NCI-H2107 treated with DMSO at 0.1 percent for 48 hours (cell line): ENCODE measurements around the gene MAPKAPK2.
"Not testable (repeated sequence)": the region's sequence is repeated elsewhere in the genome, so short reads cannot be mapped to it uniquely, and the experiment has no call there.

Experiments
- DNase-seq: peaks from one replicate; lab custom pipeline; 2025; ENCODE audit not compliant: unreplicated experiment; lab: John Stamatoyannopoulos, UW

Gene MAPKAPK2

GRCh38 chr1:206684478-206685333 lies at the start of gene MAPKAPK2:
MAPKAPK2 (plus strand) TSS chr1:206684905; CDS start chr1:206685230, 325 bp downstream.
- no peak for DNase-seq

- peak; percentile 90 for DNase-seq
These were observed 49.4 kb upstream of the MAPKAPK2 start, which contains the start of gene DYRK3 for GRCh38 chr1:206635080-206635977. DYRK3 (plus strand) TSS chr1:206635536; CDS start chr1:206635704, 168 bp downstream.

GRCh38 chr1:206635978-206636345 lies 48.7 kb upstream of the MAPKAPK2 start:
- DNase-seq = peak; percentile 51

- DNase-seq = peak; percentile 33
These were observed 48.0 kb upstream of the MAPKAPK2 start for GRCh38 chr1:206636671-206637070.

DNA sequence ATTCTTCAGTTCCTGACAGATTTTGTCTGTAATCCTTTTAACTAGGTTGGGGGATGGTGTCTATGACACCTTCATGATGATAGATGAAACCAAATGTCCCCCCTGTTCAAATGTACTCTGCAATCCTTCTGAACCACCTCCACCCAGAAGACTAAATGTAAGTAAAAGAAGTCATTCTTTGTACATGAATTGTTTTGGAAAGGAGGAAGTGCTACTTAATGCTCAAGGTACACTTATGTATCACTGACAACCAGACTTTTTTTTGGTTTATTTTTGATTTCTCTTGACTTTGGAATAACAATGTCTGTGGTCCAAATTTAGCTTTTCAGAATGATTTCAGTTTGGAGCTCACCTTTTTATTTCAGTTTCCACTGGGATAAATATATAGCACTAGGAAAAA lies 47.1 kb upstream of the MAPKAPK2 start:
- no peak for DNase-seq

DNA sequence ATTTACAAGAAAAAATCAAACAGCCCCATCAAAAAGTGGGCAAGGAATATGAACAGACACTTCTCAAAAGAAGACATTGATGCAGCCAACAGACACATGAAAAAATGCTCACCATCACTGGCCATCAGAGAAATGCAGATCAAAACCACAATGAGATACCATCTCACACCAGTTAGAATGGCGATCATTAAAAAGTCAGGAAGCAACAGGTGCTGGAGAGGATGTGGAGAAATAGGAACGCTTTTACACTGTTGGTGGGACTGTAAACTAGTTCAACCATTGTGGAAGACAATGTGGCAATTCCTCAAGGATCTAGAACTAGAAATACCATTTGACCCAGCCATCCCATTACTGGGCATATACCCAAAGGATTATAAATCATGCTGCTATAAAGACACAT lies 42.6 kb upstream of the MAPKAPK2 start:
- DNase-seq = not testable (repeated sequence)

DNA sequence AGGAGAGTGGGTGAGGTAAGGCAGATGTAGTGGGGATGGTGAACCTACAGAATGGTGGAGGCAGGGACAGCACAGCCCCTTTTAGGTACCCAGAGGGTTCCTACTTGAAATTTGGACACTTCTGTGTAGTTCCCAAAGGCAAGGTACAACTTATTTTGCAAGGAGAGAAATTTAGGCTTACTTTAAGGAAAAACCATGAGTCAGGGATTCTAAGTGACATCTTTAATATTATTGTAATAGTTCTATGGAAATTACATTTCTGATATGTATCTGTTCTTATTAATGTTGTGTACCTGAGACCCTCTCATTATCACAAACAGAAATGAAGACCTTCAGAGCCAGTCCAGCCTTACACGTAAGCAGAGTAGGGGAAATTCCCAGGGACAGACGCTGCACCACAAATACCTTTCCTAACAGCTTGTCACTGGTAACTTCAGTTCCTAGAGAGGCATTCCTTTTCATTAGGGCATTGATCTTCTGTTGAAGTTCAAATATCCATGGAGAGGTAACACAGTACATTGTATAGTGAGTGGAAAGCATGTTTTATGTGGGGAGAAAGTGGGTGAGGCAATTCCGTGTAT lies 41.5 kb upstream of the MAPKAPK2 start:
- no peak for DNase-seq

DNA sequence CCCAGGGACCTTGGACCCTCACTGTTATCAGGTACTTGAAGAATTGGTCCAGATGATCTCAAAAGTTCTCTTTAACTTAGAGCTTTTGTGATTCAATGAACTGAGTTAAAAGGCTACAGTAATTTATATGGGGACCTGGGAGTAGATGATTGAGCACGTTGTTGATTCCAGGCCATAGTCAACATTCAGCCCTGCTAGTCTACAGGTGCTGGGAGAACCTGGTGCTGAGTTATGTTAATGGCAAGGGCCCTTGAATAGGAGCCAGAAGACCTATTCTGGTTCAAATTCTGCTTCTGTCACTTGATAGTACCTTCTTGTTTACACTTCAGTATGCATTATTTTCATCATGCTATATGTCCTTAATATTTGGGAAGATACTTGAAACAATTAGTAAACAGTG lies 38.2 kb upstream of the MAPKAPK2 start:
- no peak for DNase-seq

DNA sequence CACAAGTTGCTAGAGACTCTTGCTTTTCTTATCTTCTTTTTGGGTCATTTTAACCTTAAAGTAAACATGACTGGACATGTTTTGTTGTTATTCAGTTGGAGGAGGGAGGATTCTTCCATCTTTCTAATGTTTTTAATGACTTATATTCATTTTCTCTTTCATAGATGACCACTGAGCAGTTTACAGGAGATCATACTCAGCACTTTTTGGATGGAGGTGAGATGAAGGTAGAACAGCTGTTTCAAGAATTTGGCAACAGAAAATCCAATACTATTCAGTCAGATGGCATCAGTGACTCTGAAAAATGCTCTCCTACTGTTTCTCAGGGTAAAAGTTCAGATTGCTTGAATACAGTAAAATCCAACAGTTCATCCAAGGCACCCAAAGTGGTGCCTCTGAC lies 37.5 kb upstream of the MAPKAPK2 start:
- no peak for DNase-seq

DNA sequence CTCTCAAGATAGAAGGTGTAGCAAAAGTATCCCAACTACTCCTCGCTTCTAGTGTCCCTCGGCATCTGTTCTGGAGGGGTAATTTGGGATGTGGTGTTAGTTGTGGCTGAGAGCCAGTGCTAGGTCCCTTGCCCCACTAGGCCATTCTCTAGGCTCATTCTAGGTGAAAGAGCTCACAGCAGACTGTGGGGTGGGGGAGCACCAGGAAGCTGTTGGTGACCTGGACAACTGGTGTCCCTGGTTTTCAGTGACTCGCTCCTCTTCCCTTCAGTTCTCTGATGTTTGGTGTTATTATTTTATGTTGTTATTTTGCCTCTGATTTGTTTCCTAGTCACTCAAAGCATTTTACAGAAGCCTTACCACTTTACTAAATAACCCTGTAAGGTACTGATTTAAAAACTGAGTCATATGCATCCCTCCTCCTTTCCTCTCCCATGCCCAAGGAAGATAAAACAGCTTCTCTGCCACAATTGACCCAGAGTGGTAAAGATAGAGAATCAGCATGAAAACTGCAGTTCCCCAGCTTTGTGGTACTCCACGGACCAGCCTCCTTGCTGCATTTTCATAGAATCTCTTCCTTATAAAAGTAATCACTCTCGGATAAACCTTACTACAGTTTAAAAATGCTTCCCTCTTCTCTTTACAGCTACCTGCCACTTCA lies 35.3 kb upstream of the MAPKAPK2 start:
- DNase-seq = no peak

- no peak for DNase-seq
These were observed 33.7 kb upstream of the MAPKAPK2 start for GRCh38 chr1:206651014-206651413.

DNA sequence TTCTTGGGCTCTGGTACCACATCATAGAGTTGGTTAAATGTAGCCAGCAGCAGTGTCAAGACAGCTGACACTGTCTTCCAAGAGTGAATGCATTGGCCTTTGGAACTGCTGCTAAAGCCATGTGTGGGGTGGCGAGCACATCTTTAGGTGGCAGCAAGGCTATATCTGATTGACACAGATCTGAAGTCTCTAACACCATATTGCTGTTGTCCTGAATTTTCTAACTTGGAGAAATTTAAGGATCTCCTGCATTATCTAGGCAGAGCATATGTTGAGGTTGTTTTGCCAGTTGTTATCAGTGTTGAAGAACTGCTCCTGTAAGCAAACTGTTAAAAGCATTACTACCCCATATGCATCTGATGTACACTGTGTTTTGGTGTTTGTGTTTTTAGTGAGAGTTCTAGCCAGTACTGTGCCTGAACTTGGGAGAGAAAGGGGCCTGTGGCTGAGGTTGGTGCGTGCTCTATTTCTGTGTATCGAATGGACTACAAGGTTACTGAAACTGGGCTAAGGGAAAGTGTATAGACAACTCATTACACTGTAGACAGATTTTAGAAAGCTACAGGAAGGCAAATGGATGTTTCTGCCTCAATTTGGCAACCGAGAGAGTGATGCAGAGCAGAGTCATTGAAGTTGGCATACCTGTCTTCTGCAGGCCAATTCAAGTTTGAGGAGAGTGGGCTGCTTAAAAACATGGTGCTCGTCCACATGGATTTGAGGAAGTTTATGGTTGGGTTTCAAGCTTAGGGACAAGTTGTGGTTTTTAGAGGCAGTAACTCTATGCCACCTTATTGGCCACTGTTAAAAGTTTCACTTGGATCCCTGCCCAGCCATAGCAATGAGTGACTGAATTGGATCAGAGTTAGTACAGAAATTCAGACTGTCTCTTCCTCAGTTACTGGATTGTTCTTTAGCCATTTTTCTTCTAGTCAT lies 32.5 kb upstream of the MAPKAPK2 start:
- DNase-seq = no peak

DNA sequence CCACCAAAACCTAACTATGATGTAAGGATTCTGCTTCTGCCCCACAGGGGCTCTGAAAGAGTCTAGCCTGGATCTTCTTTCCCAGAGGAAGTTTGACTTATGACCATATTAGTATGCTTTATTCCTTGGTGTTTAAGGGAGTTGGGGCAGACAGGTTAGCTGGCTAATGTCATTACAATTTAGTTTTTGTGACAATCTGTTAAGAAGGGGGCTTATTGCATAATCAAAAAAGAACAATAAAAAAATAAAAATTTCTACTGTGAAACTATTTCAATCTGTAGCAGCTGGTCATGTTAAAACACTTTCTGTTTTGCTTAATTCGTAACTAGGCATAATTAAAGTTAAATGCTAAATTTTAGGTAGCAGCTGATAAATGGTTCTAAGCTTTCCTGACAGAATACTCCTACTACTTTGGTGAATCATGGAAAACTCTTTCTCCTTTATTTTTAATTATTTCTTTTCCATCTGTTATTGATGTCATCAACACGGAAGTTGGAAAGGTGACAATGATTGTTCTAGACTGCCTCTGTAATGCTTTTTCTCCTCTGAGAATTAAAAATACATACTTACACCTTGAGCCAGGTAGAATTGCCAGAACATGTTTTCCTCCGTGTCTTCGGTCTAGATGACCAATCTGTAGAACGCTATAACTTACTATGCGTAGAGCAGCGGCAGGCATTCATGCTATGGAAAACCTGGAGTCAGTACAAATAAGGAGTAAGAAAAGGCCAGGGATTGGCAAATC lies 30.8 kb upstream of the MAPKAPK2 start:
- no peak for DNase-seq

- no peak for DNase-seq
These were observed 29.9 kb upstream of the MAPKAPK2 start for GRCh38 chr1:206654828-206655227.

DNA sequence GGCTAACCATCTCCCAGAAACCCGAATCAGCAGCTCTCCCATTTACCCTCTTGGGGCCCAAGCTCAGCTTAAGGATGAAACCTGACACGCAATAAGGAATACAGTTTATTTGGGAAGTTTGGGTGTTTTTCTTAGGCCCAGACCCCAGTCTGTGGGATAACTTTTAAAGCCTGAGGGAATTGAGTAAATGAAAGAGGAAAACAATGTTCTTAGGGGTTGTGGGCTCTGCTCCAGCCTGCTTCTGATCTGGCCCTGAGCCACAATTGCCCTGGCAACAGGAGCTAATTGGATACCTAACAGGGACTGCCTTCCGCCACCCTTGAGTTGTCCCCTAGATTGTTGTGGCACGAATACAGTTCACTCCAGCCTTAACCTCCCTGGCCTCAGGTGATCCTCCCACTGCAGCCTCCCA lies 29.2 kb upstream of the MAPKAPK2 start:
- peak; percentile 68 for DNase-seq

- DNase-seq = no peak
These were observed 27.8 kb upstream of the MAPKAPK2 start for GRCh38 chr1:206656936-206657335.

DNA sequence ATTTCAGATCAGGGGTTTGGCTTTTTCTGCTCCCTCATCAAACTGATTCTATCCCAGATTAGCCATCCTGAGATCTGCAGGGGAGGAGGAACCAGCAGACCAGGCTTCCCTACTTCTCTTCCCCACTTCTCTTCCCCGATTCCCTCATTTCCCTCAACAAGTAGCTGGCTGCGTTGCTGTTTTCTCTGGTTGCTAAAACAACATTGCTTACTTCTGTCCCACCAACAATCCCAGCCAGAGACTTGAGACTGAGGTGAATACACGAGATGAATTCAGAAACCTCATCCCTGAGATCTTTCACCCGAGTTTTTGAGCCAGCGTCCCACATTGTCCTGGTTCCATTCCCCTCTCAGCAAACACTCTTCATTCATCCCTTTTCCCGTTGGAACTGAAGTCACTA lies 27.0 kb upstream of the MAPKAPK2 start:
- DNase-seq = no peak

DNA sequence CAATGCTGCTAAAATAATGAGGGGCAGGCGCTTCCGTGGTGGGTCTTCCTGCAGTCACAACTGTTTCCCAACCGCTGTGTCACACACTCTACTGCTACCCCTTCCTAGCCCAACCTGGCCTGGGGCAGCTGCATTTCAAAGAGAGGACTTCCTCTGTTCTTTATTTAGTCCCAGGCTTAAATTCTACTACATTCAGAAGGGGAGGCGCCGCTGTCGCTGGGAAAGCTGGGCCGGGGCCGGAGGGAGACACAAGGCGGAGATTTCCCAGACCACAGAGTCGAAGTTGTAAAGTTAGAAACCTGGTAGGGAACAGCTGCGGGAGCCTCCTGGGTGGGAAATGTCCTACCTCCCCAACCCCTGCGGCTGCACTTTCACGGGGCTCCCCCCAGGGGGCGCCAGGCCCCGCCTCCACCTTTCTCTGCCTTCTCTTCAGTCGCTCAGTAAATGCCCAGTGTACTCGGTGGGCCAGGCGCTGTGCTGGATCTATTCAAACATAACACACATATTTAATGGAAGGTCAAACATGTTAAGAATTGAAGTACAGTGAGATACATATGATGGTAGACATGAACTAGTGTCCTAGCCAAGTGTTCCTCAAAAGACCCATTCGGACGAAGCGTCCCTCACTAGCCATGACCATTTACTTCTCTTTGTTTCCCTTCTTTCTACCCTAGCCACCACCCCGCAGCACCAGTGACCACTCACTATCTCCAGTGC lies 26.3 kb upstream of the MAPKAPK2 start:
- no peak for DNase-seq

DNA sequence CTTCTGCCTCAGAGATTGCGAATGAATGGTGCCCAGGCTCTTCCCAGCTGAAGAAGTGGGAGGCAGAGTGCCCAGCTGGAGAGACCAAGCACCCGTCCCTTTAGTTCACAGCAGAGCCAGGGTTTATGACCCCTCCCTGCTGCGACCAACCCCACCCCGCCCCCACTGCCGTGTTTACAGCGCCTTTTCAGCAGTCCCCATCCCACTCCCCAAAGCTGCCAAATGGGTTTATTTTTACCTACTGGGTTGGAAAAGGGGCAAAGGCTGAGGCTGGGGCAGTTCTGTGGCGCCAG lies 25.8 kb upstream of the MAPKAPK2 start:
- DNase-seq = no peak
